B cell (primary cell): ENCODE measurements around the gene ERC1.

Experiments used
- CTCF ChIP-seq: fragments of 200-600 bp; IDR thresholded peaks from one replicate; pipeline ENCODE4 v1.8.0; 2022; ENCODE audit warnings: antibody characterized with exemption, mild to moderate bottlenecking
- EZH2 ChIP-seq: IDR thresholded peaks from 2 replicates; pipeline ENCODE4 v1.6.1; 2012; ENCODE audit warnings: borderline replicate concordance, low read depth, mild to moderate bottlenecking, moderate library complexity, low read length; ENCODE audit not compliant: insufficient read depth, poor library complexity, severe bottlenecking

DNA sequence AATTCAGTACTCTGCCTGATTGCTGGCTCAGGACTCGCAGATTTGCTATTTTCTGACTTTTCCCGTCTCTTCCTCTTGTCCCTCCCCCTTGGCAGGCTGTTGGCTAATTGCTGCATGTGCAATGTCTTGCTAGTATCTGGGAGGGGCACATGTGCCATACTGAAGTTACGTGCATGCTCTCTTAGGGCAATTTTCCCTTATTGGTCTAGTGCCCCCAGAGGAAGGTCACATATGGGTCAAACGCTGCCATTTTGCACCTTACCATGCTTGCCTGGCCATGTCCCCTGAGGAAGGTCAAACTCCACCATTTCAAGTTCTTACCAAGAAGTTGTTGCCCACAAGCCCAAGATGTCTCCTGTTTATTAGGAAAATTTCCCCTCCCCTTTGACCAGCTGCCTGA lies 13.9 kb upstream of the ERC1 start:
- TF ChIP-seq CTCF: no peak
- no peak for TF ChIP-seq EZH2
